GM18907 (cell line): ENCODE results near the gene WAS.
"Not testable (repeated sequence)": the region's sequence is repeated elsewhere in the genome, so short reads cannot be mapped to it uniquely, and the experiment has no call there.

Source experiments
- ATAC-seq: cut with Tn5 transposase; IDR thresholded peaks from one replicate; pipeline ENCODE4 v1.9.1; 2021; ENCODE audit warnings: mild to moderate bottlenecking, moderate library complexity; ENCODE audit not compliant: unreplicated experiment

The WAS gene

GRCh38 chrX:48683411-48683982 is at the start of gene WAS:
TSS of gene WAS (plus strand) at chrX:48683799. CDS start at chrX:48683854, 55 bp downstream.
- peak; percentile 77 for ATAC-seq

- no peak for ATAC-seq
Observed at GRCh38 chrX:48636301-48636700, 47.3 kb upstream of the WAS start.

- no peak for ATAC-seq
Observed at GRCh38 chrX:48636776-48637175, 46.8 kb upstream of the WAS start.

GRCh38 chrX:48645669-48646068 is 37.9 kb upstream of the WAS start:
- no peak for ATAC-seq

- no peak for ATAC-seq
Observed at GRCh38 chrX:48648336-48648751, 35.3 kb upstream of the WAS start.

GRCh38 chrX:48649102-48649501 is 34.5 kb upstream of the WAS start:
- ATAC-seq, result no peak

GRCh38 chrX:48652055-48652579 is 31.5 kb upstream of the WAS start:
- not testable (repeated sequence) for ATAC-seq

- not testable (repeated sequence) for ATAC-seq
Observed at GRCh38 chrX:48654746-48655145, 28.9 kb upstream of the WAS start.

- not testable (repeated sequence) for ATAC-seq
Observed at GRCh38 chrX:48659686-48660085, 23.9 kb upstream of the WAS start.

- no peak for ATAC-seq
Observed at GRCh38 chrX:48663241-48663640, 20.4 kb upstream of the WAS start.

GRCh38 chrX:48664156-48664555 is 19.4 kb upstream of the WAS start:
- no peak for ATAC-seq

GRCh38 chrX:48665991-48666390 is 17.6 kb upstream of the WAS start:
- ATAC-seq, result no peak

GRCh38 chrX:48666649-48667048 is 16.9 kb upstream of the WAS start:
- no peak for ATAC-seq

- ATAC-seq, result no peak
Observed at GRCh38 chrX:48667509-48667908, 16.1 kb upstream of the WAS start.

GRCh38 chrX:48668187-48668586 is 15.4 kb upstream of the WAS start:
- not testable (repeated sequence) for ATAC-seq

GRCh38 chrX:48676106-48676892 is 7.3 kb upstream of the WAS start:
- ATAC-seq, result peak; percentile 88

GRCh38 chrX:48676893-48677270 is 6.7 kb upstream of the WAS start:
- ATAC-seq, result peak; percentile 26

GRCh38 chrX:48677516-48677915 is 6.1 kb upstream of the WAS start:
- no peak for ATAC-seq

- not testable (repeated sequence) for ATAC-seq
Observed at GRCh38 chrX:48680467-48680866, 3.1 kb upstream of the WAS start.

- ATAC-seq, result not testable (repeated sequence)
Observed at GRCh38 chrX:48680925-48681324, 2.7 kb upstream of the WAS start.

- ATAC-seq, result no peak
Observed at GRCh38 chrX:48681539-48682183, 1.9 kb upstream of the WAS start.

GRCh38 chrX:48682795-48683194 is 804 bp upstream of the WAS start:
- not testable (repeated sequence) for ATAC-seq
